H1 (cell line): ENCODE data around the gene ASAP2. TPM values are rescaled to one million over a fixed set of nuclear protein-coding genes. Genes with fewer than 3 reads are reported as not detected.

Source experiments
- BACH1 ChIP-seq: IDR thresholded peaks from 2 replicates; pipeline ENCODE4 v1.6.1; 2012; ENCODE audit warnings: low read length, improper control_type of control experiment
- CHD2 ChIP-seq: IDR thresholded peaks from 2 replicates; pipeline ENCODE4 v1.6.1; 2012; ENCODE audit warnings: low read length, improper control_type of control experiment
- CTCF ChIP-seq, 3 experiments: IDR thresholded peaks; 1 replicate in 2 of 3; 2 replicates in 1 of 3; pipeline versions ENCODE4 v1.5.1 to v1.6.1; 2011; ENCODE audit warnings: low read length in 3 of 3, mild to moderate bottlenecking in 3 of 3, inconsistent platforms in 2 of 3, low read depth in 1 of 3, moderate library complexity in 1 of 3; ENCODE audit not compliant: insufficient read depth in 1 of 3; ENCODE audit errors: control extremely low read depth in 1 of 3
- EGR1 ChIP-seq: IDR thresholded peaks from 2 replicates; pipeline ENCODE4 v1.6.1; 2011; ENCODE audit warnings: low read depth, low read length, borderline replicate concordance
- EZH2 ChIP-seq: fragments of 200-600 bp; sonication (generic); IDR thresholded peaks from 2 replicates; pipeline ENCODE4 v1.7.1; 2012; ENCODE audit warnings: low read depth, mild to moderate bottlenecking, moderate library complexity, low read length, inconsistent platforms; ENCODE audit not compliant: severe bottlenecking
- RNF2 ChIP-seq: fragments of 200-900, 300-1000 bp; sonication (generic); IDR thresholded peaks from 2 replicates; pipeline ENCODE4 v1.7.1; 2016; ENCODE audit warnings: borderline replicate concordance, low read depth, mild to moderate bottlenecking, antibody characterized with exemption, low read length; ENCODE audit not compliant: poor library complexity, severe bottlenecking; ENCODE audit errors: missing control alignments
- ZNF274 ChIP-seq: IDR thresholded peaks from 2 replicates; pipeline ENCODE4 v1.7.0; 2012; ENCODE audit warnings: low read length, borderline replicate concordance; ENCODE audit errors: extremely low read depth
- polyA plus RNA-seq, 7 experiments: library from polyadenylated mRNA; depleted of rRNA in 3 of 7; stranded (reverse) in 5 of 7; unstranded in 2 of 7; fragments of >200 nt in 5 of 7; fragments of 200-250 nt in 2 of 7; gene quantifications; 1 replicate in 5 of 7; 2 replicates in 1 of 7; 4 replicates in 1 of 7; pipeline versions ENCODE4 v1.2.1 to v1.2.3, GENCODE V29; 2011 to 2013; ENCODE audit warnings: missing spikeins in 2 of 7, mixed read lengths in 2 of 7
- total RNA-seq: library from RNA; stranded (reverse); fragmentation: NEBNext Ultra II Directional; extraction: Animal tissue kit (Norgen Biotek cat#: 25700); gene quantifications from 2 replicates; pipeline ENCODE4 v1.2.1, GENCODE V29; 2021
- TF ChIP-seq, protein P1 (sequence below): IDR thresholded peaks from 2 replicates; pipeline ENCODE4 v1.6.1; 2012; ENCODE audit warnings: inconsistent platforms

ASAP2 gene
- total and polyA plus RNA-seq, 2 of the 8 experiments (the other 6 are each of a cell fraction or from before 2014, with no cell fraction given) = 10.2 to 18.7 TPM

DNA sequence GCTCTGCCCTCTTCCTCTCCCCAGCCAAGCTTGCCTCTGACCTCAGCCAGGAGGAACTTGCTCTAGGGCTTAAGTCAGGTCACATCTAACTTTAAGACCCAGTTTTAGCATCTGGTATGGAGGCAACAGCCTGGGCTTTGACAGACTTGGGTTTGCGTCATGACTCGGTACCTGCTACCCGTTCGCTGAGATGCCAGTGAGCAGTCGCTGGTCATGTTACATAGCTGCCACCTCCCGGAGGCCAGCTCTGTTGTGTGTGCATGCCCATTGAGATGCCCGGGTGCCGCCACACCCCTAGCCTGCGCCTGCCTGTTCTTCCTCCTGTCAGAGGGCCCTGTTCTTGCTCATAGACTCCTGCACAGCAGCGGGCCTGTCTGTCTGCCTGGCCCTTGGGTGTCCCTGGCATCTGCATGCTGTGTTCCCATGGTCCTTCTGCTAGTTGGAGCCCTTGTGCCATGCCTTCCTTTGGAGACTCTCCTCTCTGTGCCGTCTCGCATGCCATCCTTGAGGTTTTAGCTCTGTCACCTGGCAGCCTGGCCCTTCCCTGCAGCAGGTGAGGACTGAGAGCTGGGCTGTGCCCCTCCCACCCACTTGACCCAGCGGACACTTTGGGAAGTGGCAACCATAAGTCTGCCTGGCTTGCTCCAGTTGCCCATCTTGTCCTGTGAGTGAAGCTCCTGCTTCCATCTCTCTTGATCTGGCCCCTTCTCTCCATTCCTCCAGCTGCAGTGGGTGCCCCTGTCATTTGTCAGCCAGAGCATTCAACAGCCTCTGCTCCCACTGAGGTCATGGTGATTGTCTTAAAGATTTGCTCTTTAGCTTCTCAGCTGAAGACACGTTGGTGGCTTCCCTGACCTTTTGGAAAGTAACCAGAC, 24.9 kb downstream of the ASAP2 start (continued):
- TF ChIP-seq EGR1 = no peak
- no peak for TF ChIP-seq CTCF (IDR thresholded peaks at IDR 0.05; ENCODE audit: control extremely low read depth in 1 of 3, insufficient read depth in 1 of 3, low read depth in 1 of 3, low read length in 3 of 3)
- TF ChIP-seq EZH2 = no peak
- TF ChIP-seq ZNF274 = no peak
- TF ChIP-seq BACH1 = no peak
- TF ChIP-seq, protein P1, sequence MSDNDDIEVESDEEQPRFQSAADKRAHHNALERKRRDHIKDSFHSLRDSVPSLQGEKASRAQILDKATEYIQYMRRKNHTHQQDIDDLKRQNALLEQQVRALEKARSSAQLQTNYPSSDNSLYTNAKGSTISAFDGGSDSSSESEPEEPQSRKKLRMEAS = no peak
- no peak for TF ChIP-seq RNF2
- TF ChIP-seq CHD2 = no peak
